HG02885 (cell line): ENCODE results near the gene CYB5B.

Experiments used
- ATAC-seq: cut with Tn5 transposase; IDR thresholded peaks from one replicate; pipeline ENCODE4 v1.9.1; 2021; ENCODE audit warnings: mild to moderate bottlenecking; ENCODE audit not compliant: unreplicated experiment, poor library complexity

The CYB5B gene

GRCh38 chr16:69424053-69424934 is at the start of gene CYB5B:
CYB5B (plus strand) TSS chr16:69424619; CDS start chr16:69424684, 65 bp downstream.
- peak; percentile 97 for ATAC-seq

- no peak for ATAC-seq
Measured at GRCh38 chr16:69376393-69377059, 47.9 kb upstream of the CYB5B start.

- ATAC-seq, result no peak
Measured at GRCh38 chr16:69378036-69378435, 46.4 kb upstream of the CYB5B start.

- no peak for ATAC-seq
Measured at GRCh38 chr16:69378760-69379159, 45.7 kb upstream of the CYB5B start.

- no peak for ATAC-seq
Measured at GRCh38 chr16:69381231-69381630, 43.2 kb upstream of the CYB5B start.

GRCh38 chr16:69382421-69382820 is 42.0 kb upstream of the CYB5B start:
- no peak for ATAC-seq

- ATAC-seq, result no peak
Measured at GRCh38 chr16:69384974-69385373, 39.4 kb upstream of the CYB5B start.

- no peak for ATAC-seq
Measured at GRCh38 chr16:69386596-69386995, 37.8 kb upstream of the CYB5B start.

GRCh38 chr16:69393898-69394849 is 30.2 kb upstream of the CYB5B start:
- no peak for ATAC-seq

GRCh38 chr16:69395859-69396186 is 28.6 kb upstream of the CYB5B start:
- ATAC-seq, result no peak

- ATAC-seq, result no peak
Measured at GRCh38 chr16:69396187-69397061, 28.0 kb upstream of the CYB5B start.

GRCh38 chr16:69397821-69398521 is 26.4 kb upstream of the CYB5B start:
- ATAC-seq, result no peak

GRCh38 chr16:69399361-69399760 is 25.1 kb upstream of the CYB5B start:
- no peak for ATAC-seq

- no peak for ATAC-seq
Measured at GRCh38 chr16:69402439-69402838, 22.0 kb upstream of the CYB5B start.

- no peak for ATAC-seq
Measured at GRCh38 chr16:69404275-69404805, 20.1 kb upstream of the CYB5B start.

- no peak for ATAC-seq
Measured at GRCh38 chr16:69405326-69405725, 19.1 kb upstream of the CYB5B start.

GRCh38 chr16:69405757-69406156 is 18.7 kb upstream of the CYB5B start:
- no peak for ATAC-seq

GRCh38 chr16:69406780-69407331 is 17.6 kb upstream of the CYB5B start:
- ATAC-seq, result no peak
